Transverse colon (tissue), 4 donors: ENCODE data around the gene ANLN. TPM values are rescaled to one million over a fixed set of nuclear protein-coding genes. Genes with fewer than 3 reads are reported as not detected.

Experiments used
- DNase-seq: peaks from one replicate; pipeline ENCODE4 v3.0.0-alpha.2; 2019
- H3K27ac ChIP-seq, 4 donors: fragments of 200-600 bp; sonication (generic); 2 replicates each; pipeline ENCODE4 v1.5.1; 2016 to 2018; ENCODE audit warnings: inconsistent platforms in 4 of 4
- H3K27me3 ChIP-seq: fragments of 200-600 bp; sonication (generic); 2 replicates; pipeline ENCODE4 v1.5.1; 2017; ENCODE audit warnings: inconsistent platforms
- H3K36me3 ChIP-seq, 4 donors: fragments of 200-600 bp; sonication (generic); 2 replicates each; pipeline ENCODE4 v1.5.1; 2017 to 2019; ENCODE audit warnings: inconsistent platforms in 4 of 4
- H3K4me1 ChIP-seq, 4 donors: fragments of 200-600 bp; sonication (generic); 2 replicates each; pipeline ENCODE4 v1.5.1; 2017 to 2020; ENCODE audit warnings: inconsistent platforms in 4 of 4
- H3K4me3 ChIP-seq, 4 donors: fragments of 200-600 bp; sonication (generic); 1 replicate in 1 of 4; 2 replicates in 3 of 4; pipeline versions ENCODE4 v1.5.1 to v1.6.1; 2017 to 2019; ENCODE audit warnings: inconsistent platforms in 4 of 4
- H3K9me3 ChIP-seq, 2 donors: fragments of 200-600 bp; sonication (generic); 2 replicates each; pipeline ENCODE4 v1.5.1; 2017 to 2019; ENCODE audit warnings: inconsistent platforms in 2 of 2
- CTCF ChIP-seq, 5 experiments: fragments of 200-600 bp in 3 of 5; fragments of 450-650 bp in 2 of 5; sonication (generic) in 3 of 5; IDR thresholded peaks; 1 replicate in 2 of 5; 2 replicates in 3 of 5; pipeline ENCODE4 v1.5.1; 2016 to 2017; ENCODE audit warnings: antibody characterized with exemption in 5 of 5, inconsistent platforms in 3 of 5, mild to moderate bottlenecking in 2 of 5, moderate library complexity in 1 of 5
- EP300 ChIP-seq: sonication (generic); formaldehyde crosslinking; IDR thresholded peaks from one replicate; pipeline ENCODE4 v1.6.1; 2017; ENCODE audit warnings: antibody characterized with exemption, low read depth
- POLR2A ChIP-seq: fragments of 450-650 bp; IDR thresholded peaks from one replicate; pipeline ENCODE4 v1.6.1; 2016; ENCODE audit warnings: antibody characterized with exemption, mild to moderate bottlenecking, moderate library complexity
- POLR2AphosphoS5 ChIP-seq, 3 donors: sonication (generic); formaldehyde crosslinking; IDR thresholded peaks; one replicate each; pipeline ENCODE4 v1.6.1; 2016; ENCODE audit warnings: antibody characterized with exemption in 3 of 3
- WGBS, 2 donors: methylation state at CpG; one replicate each; pipeline ENCODE4 v1.1.5; 2018; ENCODE audit warnings: low coverage in 1 of 2; 5-methylcytosine and 5-hydroxymethylcytosine counted together
- in situ Hi-C, 4 donors: fragments of 200-750 bp; cut with MboI; loops; one replicate each; pipeline versions ENCODE4 v1.15.0 to v1.15.1; 2017; ENCODE audit warnings: low sequenced_read_pairs in 3 of 4, low pct_ligation_motif_present in 1 of 4, low pct_unique_long_range_greater_than_20kb in 1 of 4
- intact Hi-C: fragments of 100-400 bp; cut with DNase I; formaldehyde crosslinking; loops from one replicate; pipeline ENCODE4 v1.15.1; 2023; ENCODE audit warnings: low total_unique reads
- total RNA-seq, 4 donors: library from RNA; depleted of rRNA; stranded (reverse); fragments of >200 nt; gene quantifications; one replicate each; pipeline ENCODE4 v1.1.0, GENCODE V29; 2016

The ANLN gene
- total RNA-seq, 4 donors from 2014 or later: 0.37 to 97.1 (median 5.7) TPM

- DNase-seq: no peak
Observed at GRCh38 chr7:36497775-36498174, 108.1 kb downstream of the ANLN start.

More at GRCh38 chr7:36497775-36498174, 108.1 kb downstream of the ANLN start:
- in situ Hi-C loops (loop anchor here in 1 of 4 donors (25.0 kb wide), 1 partner anchor 690 kb away; no protein-coding TSS in a partner anchor), intact Hi-C loops (no loop called here)
- H3K9me3 ChIP-seq: no peaks in the 10 kb centered on the region
- H3K36me3 ChIP-seq: no peaks in the 10 kb centered on the region
- no peaks in the 10 kb centered on the region for H3K27me3 ChIP-seq
- no peak overlapping the region for H3K4me3 ChIP-seq
- no peak for TF ChIP-seq POLR2AphosphoS5 (IDR thresholded peaks at IDR 0.05)
- TF ChIP-seq EP300: no peak
- TF ChIP-seq POLR2A: no peak
- TF ChIP-seq CTCF (IDR thresholded peaks at IDR 0.05): no peak
- H3K27ac ChIP-seq: no peak overlapping the region
- 36 to 38% methylated on average over 3 to 4 of the region's 4 CpGs for WGBS, 2 donors
- no peaks in the 10 kb centered on the region for H3K4me1 ChIP-seq

Other genes with a start within 250 kb of the ANLN start
- 10 to 100 TPM; 16.2 to 36.2 (median 25.2) TPM for gene EEPD1, start 236.6 kb upstream of the ANLN start, total RNA-seq